Esophagus (tissue), 2 donors: ENCODE measurements around the gene DENND4C. TPM values are rescaled to one million over a fixed set of nuclear protein-coding genes. Genes with fewer than 3 reads are reported as not detected.
"Not testable (repeated sequence)": the region's sequence is repeated elsewhere in the genome, so short reads cannot be mapped to it uniquely, and the experiment has no call there.

ENCODE experiments used
- H3K27ac ChIP-seq, 2 donors: one replicate each; pipeline ENCODE4 v1.5.1; 2013; ENCODE audit warnings: low read depth in 2 of 2, mild to moderate bottlenecking in 2 of 2, inconsistent platforms in 1 of 2, low read length in 1 of 2, moderate library complexity in 1 of 2
- H3K27me3 ChIP-seq, 2 donors: one replicate each; pipeline ENCODE4 v1.6.1; 2013; ENCODE audit warnings: low read length in 2 of 2, control low read depth in 1 of 2, mild to moderate bottlenecking in 1 of 2; ENCODE audit not compliant: insufficient read depth in 2 of 2, control insufficient read depth in 1 of 2
- H3K36me3 ChIP-seq, 2 donors: one replicate each; pipeline ENCODE4 v1.6.1; 2013; ENCODE audit warnings: low read length in 1 of 2; ENCODE audit not compliant: control insufficient read depth in 2 of 2, insufficient read depth in 2 of 2
- H3K4me1 ChIP-seq, 2 donors: one replicate each; pipeline ENCODE4 v1.6.1; 2013; ENCODE audit warnings: low read length in 1 of 2; ENCODE audit not compliant: control insufficient read depth in 2 of 2, insufficient read depth in 2 of 2
- H3K4me3 ChIP-seq, 2 donors: one replicate each; pipeline ENCODE4 v1.5.1; 2013; ENCODE audit warnings: low read length in 2 of 2, mild to moderate bottlenecking in 2 of 2, low read depth in 1 of 2, moderate library complexity in 1 of 2
- H3K9me3 ChIP-seq, 2 donors: one replicate each; pipeline ENCODE4 v1.6.1; 2013; ENCODE audit warnings: mild to moderate bottlenecking in 2 of 2, low read depth in 1 of 2, low read length in 1 of 2, moderate library complexity in 1 of 2; ENCODE audit not compliant: control insufficient read depth in 2 of 2, insufficient read depth in 1 of 2
- WGBS, 2 donors: extraction: QIAGEN DNeasy Blood & Tissue Kit; methylation state at CpG; one replicate each; pipeline ENCODE4 v1.1.7; 2013; 5-methylcytosine and 5-hydroxymethylcytosine counted together
- polyA plus RNA-seq, 2 donors: library from polyadenylated mRNA; stranded (reverse); fragments of 200-250 nt; gene quantifications; one replicate each; pipeline ENCODE4 v1.2.3, GENCODE V29; 2013
- donor health status: healthy with polysubstance abuse.
- donor health status: Bipolar disorder and iron deficiency.

DENND4C gene
- polyA plus RNA-seq, 2 donors, result 6.8 to 9.1 TPM

- Histone ChIP-seq H3K4me3 (no peak overlapping the region), H3K27me3 (no peaks in the 10 kb centered on the region), H3K27ac (no peak overlapping the region), H3K36me3 (no peaks in the 10 kb centered on the region), H3K9me3 (no peaks in the 10 kb centered on the region), H3K4me1 (no peaks in the 10 kb centered on the region)
Measured at GRCh38 chr9:19239955-19240354, 9.5 kb downstream of the DENND4C start.

- Histone ChIP-seq H3K27ac (no peak overlapping the region), H3K4me3 (no peak overlapping the region), H3K27me3 (no peaks in the 10 kb centered on the region), H3K4me1 (no peaks in the 10 kb centered on the region), H3K36me3 (no peaks in the 10 kb centered on the region), H3K9me3 (no peaks in the 10 kb centered on the region)
- WGBS, 2 donors, result 79 to 83% methylated on average over 6 of the region's 6 CpGs
Measured at GRCh38 chr9:19241728-19242127, 11.2 kb downstream of the DENND4C start.

DNA sequence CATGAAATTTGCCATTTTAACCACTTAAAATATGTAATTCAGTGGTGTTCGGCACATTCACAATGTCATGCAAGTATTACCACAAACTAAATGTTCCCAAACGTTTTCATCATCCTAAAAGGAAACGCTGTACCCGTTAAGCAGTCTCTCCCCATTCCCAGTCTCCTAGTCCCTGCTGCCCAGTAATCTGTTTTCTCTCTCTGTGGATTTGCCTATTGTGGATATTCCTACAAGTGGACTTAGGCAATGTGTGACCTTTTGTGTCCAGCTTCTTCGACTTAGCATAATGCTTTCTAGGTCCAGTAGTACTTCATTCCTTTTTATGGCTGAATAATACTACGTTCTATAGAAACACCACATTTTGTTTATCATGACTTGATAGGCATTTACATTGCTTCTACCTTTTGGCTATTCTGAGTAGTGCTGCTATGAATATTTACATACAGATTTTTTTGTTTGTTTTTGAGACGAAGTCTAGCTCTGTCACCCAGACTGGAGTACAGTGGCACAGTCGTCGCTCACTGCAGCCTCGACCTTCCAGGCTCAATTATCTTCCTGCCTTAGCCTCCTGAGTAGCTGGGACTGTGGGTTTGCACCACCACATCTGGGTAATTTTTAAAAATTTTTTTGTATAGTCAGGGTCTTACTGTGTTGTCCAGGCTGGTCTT, 13.0 kb downstream of the DENND4C start:
- no peaks in the 10 kb centered on the region for H3K9me3 ChIP-seq
- no peaks in the 10 kb centered on the region for H3K36me3 ChIP-seq
- H3K4me1 ChIP-seq, result no peaks in the 10 kb centered on the region
- no peaks in the 10 kb centered on the region for H3K27me3 ChIP-seq
- no peak overlapping the region for H3K27ac ChIP-seq
- no peak overlapping the region for H3K4me3 ChIP-seq
- 79 to 84% methylated on average over 10 of the region's 10 CpGs for WGBS, 2 donors

GRCh38 chr9:19246891-19247290, 16.4 kb downstream of the DENND4C start:
- Histone ChIP-seq H3K9me3 (no peaks in the 10 kb centered on the region), H3K27ac (no peak overlapping the region), H3K4me3 (no peak overlapping the region), H3K36me3 (peaks cover 0 to 2% of the 10 kb centered on the region in 2 donors), H3K27me3 (no peaks in the 10 kb centered on the region), H3K4me1 (peaks cover 0 to 4% of the 10 kb centered on the region in 2 donors)
- 66 to 84% methylated on average over 3 of the region's 3 CpGs for WGBS, 2 donors

GRCh38 chr9:19247420-19247819, 16.9 kb downstream of the DENND4C start:
- no peaks in the 10 kb centered on the region for H3K9me3 ChIP-seq
- H3K4me1 ChIP-seq, result peaks cover 0 to 4% of the 10 kb centered on the region in 2 donors
- H3K27ac ChIP-seq, result no peak overlapping the region
- no peaks in the 10 kb centered on the region for H3K27me3 ChIP-seq
- no peak overlapping the region for H3K4me3 ChIP-seq
- H3K36me3 ChIP-seq, result peaks cover 0 to 2% of the 10 kb centered on the region in 2 donors
- WGBS, 2 donors, result 85 to 96% methylated on average over 2 of the region's 2 CpGs

DNA sequence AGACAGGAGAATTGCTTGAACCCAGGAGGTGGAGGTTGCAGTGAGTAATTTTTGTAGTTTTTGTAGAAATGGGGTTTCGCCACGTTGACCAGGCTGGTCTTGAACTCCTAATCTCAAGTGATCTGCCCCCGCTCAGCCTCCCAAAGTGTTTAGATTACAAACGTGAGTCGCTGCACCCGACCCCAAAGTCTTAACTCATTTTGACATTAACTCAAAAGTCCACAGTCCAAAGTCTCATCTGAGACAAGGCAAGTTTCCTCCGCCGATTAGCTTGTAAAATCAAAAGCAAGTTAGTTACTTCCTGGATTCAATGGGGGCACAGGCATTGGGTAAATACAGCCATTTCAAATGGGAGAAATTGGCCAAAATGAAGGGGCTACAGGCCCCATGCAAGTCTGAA, 19.9 kb downstream of the DENND4C start:
- H3K27ac ChIP-seq, H3K36me3 ChIP-seq, H3K27me3 ChIP-seq, H3K4me3 ChIP-seq, H3K4me1 ChIP-seq, H3K9me3 ChIP-seq: not testable (repeated sequence)
- WGBS, 2 donors, result 75 to 85% methylated on average over 8 of the region's 8 CpGs

DNA sequence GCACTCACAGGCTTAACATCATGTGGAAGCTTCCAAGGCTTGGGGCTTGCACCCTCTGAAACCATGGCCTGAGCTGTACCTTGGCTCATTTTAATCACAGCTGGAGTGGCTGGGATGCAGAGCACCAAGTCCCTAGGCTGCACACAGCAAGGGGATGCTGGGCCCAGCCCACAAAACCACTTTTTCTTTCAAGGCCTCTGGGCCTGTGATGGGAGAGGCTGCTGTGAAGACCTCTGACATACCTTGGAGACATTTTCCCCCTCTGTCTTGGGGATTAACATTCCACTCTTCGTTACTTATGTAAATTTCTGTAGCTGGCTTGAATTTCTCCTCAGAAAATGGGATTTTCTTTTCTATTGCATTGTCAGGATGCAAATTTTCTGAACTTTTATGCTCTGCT, 20.7 kb downstream of the DENND4C start:
- H3K27ac ChIP-seq, H3K4me1 ChIP-seq, H3K27me3 ChIP-seq, H3K9me3 ChIP-seq, H3K4me3 ChIP-seq, H3K36me3 ChIP-seq: not testable (repeated sequence)
- 78 to 87% methylated on average over 1 of the region's 1 CpG for WGBS, 2 donors

DNA sequence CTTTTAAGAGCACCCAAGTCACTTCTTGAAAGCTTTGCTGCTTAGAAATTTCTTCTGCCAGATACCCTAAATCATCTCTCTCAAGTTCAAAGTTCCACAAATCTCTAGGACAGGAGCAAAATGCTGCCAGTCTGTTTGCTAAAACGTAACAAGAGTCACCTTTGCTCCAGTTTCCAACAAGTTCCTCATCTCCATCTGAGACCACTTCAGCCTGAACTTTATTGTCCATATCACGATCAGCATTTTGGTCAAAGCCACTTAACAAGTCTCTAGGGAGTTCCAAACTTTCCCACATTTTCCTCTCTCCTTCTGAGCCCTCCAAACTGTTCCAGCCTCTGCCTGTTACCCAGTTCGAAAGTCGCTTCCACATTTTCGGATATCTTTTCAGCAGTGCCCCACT, 21.1 kb downstream of the DENND4C start:
- not testable (repeated sequence) for H3K4me3 ChIP-seq, H3K27ac ChIP-seq, H3K36me3 ChIP-seq, H3K27me3 ChIP-seq, H3K9me3 ChIP-seq, H3K4me1 ChIP-seq
- WGBS, 2 donors, result 85 to 89% methylated on average over 5 of the region's 5 CpGs

- no peaks in the 10 kb centered on the region for H3K9me3 ChIP-seq
- peaks cover 0 to 4% of the 10 kb centered on the region in 2 donors for H3K4me1 ChIP-seq
- 68 to 72% methylated on average over 7 of the region's 7 CpGs for WGBS, 2 donors
Measured at GRCh38 chr9:19252174-19252884, 21.8 kb downstream of the DENND4C start.

DNA sequence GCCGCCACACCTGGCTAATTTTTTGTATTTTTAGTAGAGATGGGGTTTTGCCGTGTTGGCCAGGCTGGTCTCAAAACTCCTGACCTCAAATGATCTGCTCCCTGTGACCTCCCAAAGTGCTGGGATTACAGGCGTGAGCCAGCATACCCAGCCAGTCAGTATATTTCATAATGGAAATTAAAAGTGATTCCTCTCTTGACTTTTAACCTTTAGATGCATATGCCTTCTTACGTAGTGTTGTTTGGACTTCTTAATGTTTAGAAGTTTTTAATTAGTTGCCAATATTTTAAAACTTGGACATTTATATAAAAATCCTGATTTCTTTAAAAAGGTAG, 22.4 kb downstream of the DENND4C start:
- Histone ChIP-seq H3K9me3 (no peaks in the 10 kb centered on the region), H3K4me1 (peaks cover 0 to 4% of the 10 kb centered on the region in 2 donors), H3K27me3 (no peaks in the 10 kb centered on the region), H3K36me3 (peaks cover 0 to 2% of the 10 kb centered on the region in 2 donors), H3K27ac (no peak overlapping the region), H3K4me3 (no peak overlapping the region)
- WGBS, 2 donors, result 71 to 76% methylated on average over 4 of the region's 4 CpGs

More at GRCh38 chr9:19252174-19252884, 21.8 kb downstream of the DENND4C start:
- Histone ChIP-seq H3K36me3 (peaks cover 0 to 2% of the 10 kb centered on the region in 2 donors), H3K27ac (no peak overlapping the region), H3K4me3 (no peak overlapping the region), H3K27me3 (no peaks in the 10 kb centered on the region)
